ENCODE results near the gene DSTN.

The DSTN gene

GRCh38 chr20:17628101-17628841 is 58.4 kb downstream of the DSTN start:
- TF ChIP-seq CTCF (IDR thresholded peaks at IDR 0.05): no peak
- Histone ChIP-seq H3K9me3 (no peaks in the 10 kb centered on the region), H3K27me3 (no peaks in the 10 kb centered on the region), H3K27ac (no peak overlapping the region), H3K4me1 (ENCODE audit: control insufficient read depth in 1 of 2, insufficient read depth in 1 of 2, low read depth in 1 of 2, low read length in 1 of 2) (peaks cover 9 to 11% of the 10 kb centered on the region in 2 experiments), H3K4me3 (ENCODE audit: low read depth in 1 of 2, low read length in 1 of 2) (no peak overlapping the region), H3K36me3 (peaks cover 96% of the 10 kb centered on the region)

DNA sequence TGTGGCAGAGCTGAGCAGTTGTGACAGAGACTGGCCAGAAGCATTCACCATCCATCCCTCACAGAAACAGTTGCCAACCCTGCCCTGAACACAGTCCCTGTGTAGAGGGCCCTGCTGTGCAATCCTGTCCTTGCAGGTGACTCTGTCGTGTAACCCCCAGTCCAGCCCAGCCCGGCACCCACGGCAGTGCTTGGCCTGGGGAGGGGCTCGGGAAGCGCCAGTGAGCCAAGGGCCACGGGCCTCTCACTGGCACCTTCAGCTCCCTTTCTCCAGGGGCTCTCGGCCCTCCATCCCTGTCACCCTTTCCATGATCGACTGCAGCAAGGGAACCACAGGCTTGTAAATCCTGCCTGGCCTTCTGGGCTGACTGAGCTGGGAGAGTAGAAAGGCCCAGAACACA is 59.1 kb downstream of the DSTN start:
- peaks cover 96% of the 10 kb centered on the region for H3K36me3 ChIP-seq
- no peaks in the 10 kb centered on the region for H3K9me3 ChIP-seq
- H3K4me1 ChIP-seq (ENCODE audit: control insufficient read depth in 1 of 2, insufficient read depth in 1 of 2, low read depth in 1 of 2, low read length in 1 of 2): peaks cover 9 to 11% of the 10 kb centered on the region in 2 experiments
- no peak overlapping the region for H3K27ac ChIP-seq
- no peak for TF ChIP-seq CTCF (IDR thresholded peaks at IDR 0.05)
- no peaks in the 10 kb centered on the region for H3K27me3 ChIP-seq
- H3K4me3 ChIP-seq (ENCODE audit: low read depth in 1 of 2, low read length in 1 of 2): no peak overlapping the region

DNA sequence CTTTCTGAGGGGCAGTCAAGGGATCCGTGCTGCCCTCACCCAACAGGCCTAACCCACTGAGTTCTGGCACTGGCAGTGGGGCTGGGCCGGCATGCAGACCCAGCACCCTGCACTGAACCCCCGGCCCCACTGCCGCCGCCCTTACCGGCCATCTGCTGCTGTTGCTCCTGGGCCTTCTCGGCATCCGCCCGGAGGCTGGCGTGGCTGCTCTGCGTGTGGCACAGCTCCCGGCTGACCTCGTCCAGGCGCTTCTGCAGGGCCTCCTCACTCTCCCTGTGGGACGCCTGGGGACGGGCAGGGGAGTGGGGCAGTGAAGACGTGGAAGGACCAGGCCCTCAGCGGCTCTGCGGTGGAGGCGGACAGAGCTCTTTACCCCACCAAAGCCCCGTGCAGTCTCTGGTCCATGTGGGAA is 59.8 kb downstream of the DSTN start:
- Histone ChIP-seq H3K27me3 (no peaks in the 10 kb centered on the region), H3K27ac (no peak overlapping the region), H3K36me3 (peaks cover 96% of the 10 kb centered on the region), H3K9me3 (no peaks in the 10 kb centered on the region), H3K4me3 (ENCODE audit: low read depth in 1 of 2, low read length in 1 of 2) (no peak overlapping the region), H3K4me1 (ENCODE audit: control insufficient read depth in 1 of 2, insufficient read depth in 1 of 2, low read depth in 1 of 2, low read length in 1 of 2) (peaks cover 9 to 13% of the 10 kb centered on the region in 2 experiments)
- TF ChIP-seq CTCF (IDR thresholded peaks at IDR 0.05): no peak

- Histone ChIP-seq H3K27me3 (no peaks in the 10 kb centered on the region), H3K27ac (no peak overlapping the region), H3K4me3 (ENCODE audit: low read depth in 1 of 2, low read length in 1 of 2) (no peak overlapping the region), H3K36me3 (peaks cover 94% of the 10 kb centered on the region), H3K4me1 (ENCODE audit: control insufficient read depth in 1 of 2, insufficient read depth in 1 of 2, low read depth in 1 of 2, low read length in 1 of 2) (peaks cover 15 to 19% of the 10 kb centered on the region in 2 experiments), H3K9me3 (no peaks in the 10 kb centered on the region)
- TF ChIP-seq CTCF (IDR thresholded peaks at IDR 0.05): no peak
Measured at GRCh38 chr20:17630151-17630805, 60.4 kb downstream of the DSTN start.

DNA sequence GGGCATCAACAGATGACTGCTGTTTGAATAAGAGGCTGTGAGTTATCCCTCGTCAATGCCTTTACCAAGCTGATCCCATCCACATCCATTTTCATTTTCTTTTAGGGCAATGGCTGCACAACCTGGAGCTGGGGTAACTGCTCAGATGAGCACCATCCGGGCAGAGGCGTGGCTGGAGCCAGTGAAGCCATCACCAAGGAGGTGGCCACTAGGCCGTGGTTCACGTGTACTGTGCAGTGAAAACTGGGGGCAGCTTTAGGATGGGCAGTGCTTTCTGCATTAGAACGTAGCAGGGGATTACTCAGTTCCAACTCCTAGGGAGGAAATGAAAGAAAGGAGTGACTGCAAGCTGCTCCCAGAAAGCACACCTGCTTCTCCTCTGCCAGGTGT is 60.9 kb downstream of the DSTN start:
- Histone ChIP-seq H3K36me3 (peaks cover 94% of the 10 kb centered on the region), H3K4me3 (ENCODE audit: low read depth in 1 of 2, low read length in 1 of 2) (no peak overlapping the region), H3K27ac (no peak overlapping the region)

More for the DNA sequence above, 60.9 kb downstream of the DSTN start:
- no peak for TF ChIP-seq CTCF (IDR thresholded peaks at IDR 0.05)
- Histone ChIP-seq H3K4me1 (ENCODE audit: control insufficient read depth in 1 of 2, insufficient read depth in 1 of 2, low read depth in 1 of 2, low read length in 1 of 2) (peaks cover 17 to 21% of the 10 kb centered on the region in 2 experiments), H3K27me3 (no peaks in the 10 kb centered on the region), H3K9me3 (no peaks in the 10 kb centered on the region)
